Osteoblast (primary cell): ENCODE data around the gene CHIC2. TPM values are rescaled to one million over a fixed set of nuclear protein-coding genes. Genes with fewer than 3 reads are reported as not detected.

Experiments used
- DNase-seq: peaks from one replicate; pipeline ENCODE4 v3.0.0; 2011; ENCODE audit warnings: low spot score, mixed read lengths; ENCODE audit not compliant: insufficient read length; ENCODE audit errors: missing footprints
- H2AFZ ChIP-seq: 2 replicates; pipeline ENCODE4 v1.6.0; 2011; ENCODE audit warnings: mild to moderate bottlenecking, low read length
- H3K27ac ChIP-seq: 2 replicates; pipeline ENCODE4 v1.5.1; 2011; ENCODE audit warnings: mild to moderate bottlenecking, low read depth, low read length, moderate library complexity
- H3K27me3 ChIP-seq: 2 replicates; pipeline ENCODE4 v1.6.0; 2012; ENCODE audit warnings: mild to moderate bottlenecking, control low read depth, inconsistent platforms, low read length, moderate library complexity; ENCODE audit not compliant: insufficient read depth
- H3K36me3 ChIP-seq: 2 replicates; pipeline ENCODE4 v1.5.1; 2011; ENCODE audit warnings: mild to moderate bottlenecking, low read length, control low read depth, moderate library complexity; ENCODE audit not compliant: insufficient read depth
- H3K4me1 ChIP-seq: 2 replicates; pipeline ENCODE4 v1.5.1; 2011; ENCODE audit warnings: mild to moderate bottlenecking, low read length, control low read depth, moderate library complexity; ENCODE audit not compliant: insufficient read depth
- H3K4me2 ChIP-seq: 2 replicates; pipeline ENCODE4 v1.6.0; 2011; ENCODE audit warnings: mild to moderate bottlenecking, low read length; ENCODE audit not compliant: insufficient read depth
- H3K4me3 ChIP-seq: fragments of 200-600 bp; sonication (generic); 3 replicates; pipeline ENCODE4 v1.5.1; 2012; ENCODE audit warnings: mild to moderate bottlenecking, low read length, inconsistent platforms; ENCODE audit not compliant: insufficient read depth
- H3K79me2 ChIP-seq: 2 replicates; pipeline ENCODE4 v1.6.0; 2012; ENCODE audit warnings: mild to moderate bottlenecking, low read length, control low read depth, inconsistent platforms; ENCODE audit not compliant: insufficient read depth
- H3K9me3 ChIP-seq: 2 replicates; pipeline ENCODE4 v1.5.1; 2011; ENCODE audit warnings: low read depth, low read length, control low read depth
- H4K20me1 ChIP-seq: 2 replicates; pipeline ENCODE4 v1.6.0; 2012; ENCODE audit warnings: mild to moderate bottlenecking, low read length, control low read depth; ENCODE audit not compliant: insufficient read depth
- CTCF ChIP-seq: IDR thresholded peaks from 2 replicates; pipeline ENCODE4 v1.5.1; 2011; ENCODE audit warnings: mild to moderate bottlenecking, low read depth, low read length, moderate library complexity; ENCODE audit errors: extremely low read depth
- total RNA-seq: library from RNA; depleted of rRNA; stranded (reverse); fragments of >200 nt; gene quantifications from 2 replicates; pipeline ENCODE4 v1.2.3, GENCODE V29; 2012

The CHIC2 gene
- total RNA-seq, 1 donor: 73.1 TPM

GRCh38 chr4:53992785-53993184, 71.6 kb downstream of the CHIC2 start:
- H3K4me1 ChIP-seq: peaks cover 31% of the 10 kb centered on the region
- H4K20me1 ChIP-seq: no peaks in the 10 kb centered on the region
- H3K4me2 ChIP-seq: no peak overlapping the region
- no peaks in the 10 kb centered on the region for H3K27me3 ChIP-seq
- no peak for DNase-seq
- H3K36me3 ChIP-seq: peaks cover 3% of the 10 kb centered on the region
- TF ChIP-seq CTCF: no peak
- H3K9me3 ChIP-seq: no peaks in the 10 kb centered on the region
- no peak overlapping the region for H2AFZ ChIP-seq
- H3K79me2 ChIP-seq: no peaks in the 10 kb centered on the region
- H3K27ac ChIP-seq: no peak overlapping the region
- H3K4me3 ChIP-seq: no peak overlapping the region

GRCh38 chr4:53991821-53992220, 72.6 kb downstream of the CHIC2 start:
- Histone ChIP-seq H3K36me3 (no peaks in the 10 kb centered on the region), H3K4me3 (no peak overlapping the region), H2AFZ (no peak overlapping the region)

GRCh38 chr4:53990641-53991040, 73.8 kb downstream of the CHIC2 start:
- Histone ChIP-seq H3K36me3 (no peaks in the 10 kb centered on the region), H3K9me3 (no peaks in the 10 kb centered on the region), H3K27me3 (no peaks in the 10 kb centered on the region), H3K4me3 (no peak overlapping the region), H3K79me2 (no peaks in the 10 kb centered on the region), H3K4me1 (peaks cover 36% of the 10 kb centered on the region), H4K20me1 (no peaks in the 10 kb centered on the region), H3K27ac (peak overlapping the region; percentile 46), H2AFZ (no peak overlapping the region), H3K4me2 (no peak overlapping the region)
- DNase-seq: peak; percentile 6
- no peak for TF ChIP-seq CTCF

More at GRCh38 chr4:53991821-53992220, 72.6 kb downstream of the CHIC2 start:
- Histone ChIP-seq H3K27me3 (no peaks in the 10 kb centered on the region), H4K20me1 (no peaks in the 10 kb centered on the region), H3K4me1 (peaks cover 36% of the 10 kb centered on the region), H3K27ac (peak overlapping the region; percentile 46), H3K9me3 (no peaks in the 10 kb centered on the region), H3K79me2 (no peaks in the 10 kb centered on the region), H3K4me2 (no peak overlapping the region)
- no peak for TF ChIP-seq CTCF
- no peak for DNase-seq

- Histone ChIP-seq H3K4me1 (peaks cover 33% of the 10 kb centered on the region), H3K4me2 (peak overlapping the region; percentile 15), H2AFZ (no peak overlapping the region), H3K27ac (peak overlapping the region; percentile 9), H3K79me2 (no peaks in the 10 kb centered on the region), H3K9me3 (no peaks in the 10 kb centered on the region), H3K4me3 (no peak overlapping the region), H3K27me3 (no peaks in the 10 kb centered on the region), H3K36me3 (no peaks in the 10 kb centered on the region), H4K20me1 (no peaks in the 10 kb centered on the region)
- TF ChIP-seq CTCF: no peak
- DNase-seq: peak; percentile 30
Measured at GRCh38 chr4:53987761-53988171, 76.6 kb downstream of the CHIC2 start.
